GM06990 (cell line): ENCODE data around the gene ZFAND2A.

Source experiments
- DNase-seq: peaks from one replicate; pipeline ENCODE4 v3.0.0-alpha.2; 2011; ENCODE audit not compliant: insufficient read length; ENCODE audit errors: extremely low read depth
- H3K27me3 ChIP-seq: replicated peaks from 2 replicates; pipeline ENCODE4 v1.6.0; 2011; ENCODE audit warnings: low read length; ENCODE audit not compliant: control insufficient read depth, insufficient read depth
- H3K36me3 ChIP-seq: 2 replicates; pipeline ENCODE4 v1.5.1; 2011; ENCODE audit warnings: low read length; ENCODE audit not compliant: control insufficient read depth, insufficient read depth
- H3K4me3 ChIP-seq: replicated peaks from 2 replicates; pipeline ENCODE4 v1.5.1; 2011; ENCODE audit warnings: low read depth, mild to moderate bottlenecking, control low read depth, low read length
- CTCF ChIP-seq: IDR thresholded peaks from 2 replicates; pipeline ENCODE4 v1.5.1; 2011; ENCODE audit warnings: low read length, control low read depth, mild to moderate bottlenecking, inconsistent platforms; ENCODE audit not compliant: insufficient read depth, poor library complexity, severe bottlenecking

ZFAND2A gene

GRCh38 chr7:1140476-1141104 is 19.4 kb downstream of the ZFAND2A start:
- DNase-seq: no peak
- TF ChIP-seq CTCF: no peak
- H3K36me3 ChIP-seq: no peaks in the 10 kb centered on the region
- H3K27me3 ChIP-seq: no peaks in the 10 kb centered on the region
- no peak overlapping the region for H3K4me3 ChIP-seq

GRCh38 chr7:1137517-1138167 is 22.4 kb downstream of the ZFAND2A start:
- TF ChIP-seq CTCF: no peak
- DNase-seq: no peak
- no peaks in the 10 kb centered on the region for H3K27me3 ChIP-seq
- H3K36me3 ChIP-seq: peaks cover 2% of the 10 kb centered on the region; the same call in 1 of the 2 replicates
- H3K4me3 ChIP-seq: peak overlapping the region; percentile 80

- H3K36me3 ChIP-seq: peaks cover 2% of the 10 kb centered on the region; the same call in 1 of the 2 replicates
- no peak for DNase-seq
Measured at GRCh38 chr7:1136841-1137516, 23.0 kb downstream of the ZFAND2A start.

GRCh38 chr7:1134951-1135350 is 25.0 kb downstream of the ZFAND2A start:
- H3K27me3 ChIP-seq: no peaks in the 10 kb centered on the region
- no peak overlapping the region for H3K4me3 ChIP-seq
- no peak for DNase-seq
- H3K36me3 ChIP-seq: peaks cover 5% of the 10 kb centered on the region
- no peak for TF ChIP-seq CTCF

More at GRCh38 chr7:1136841-1137516, 23.0 kb downstream of the ZFAND2A start:
- Histone ChIP-seq H3K27me3 (no peaks in the 10 kb centered on the region), H3K4me3 (peak overlapping the region; percentile 80)
- TF ChIP-seq CTCF: no peak

- DNase-seq: no peak
- Histone ChIP-seq H3K27me3 (no peaks in the 10 kb centered on the region), H3K4me3 (no peak overlapping the region), H3K36me3 (peaks cover 10% of the 10 kb centered on the region)
- no peak for TF ChIP-seq CTCF
Measured at GRCh38 chr7:1131471-1132265, 28.3 kb downstream of the ZFAND2A start.
